HepG2 (cell line): ENCODE measurements around the gene ARHGEF12. TPM values are rescaled to one million over a fixed set of nuclear protein-coding genes. Genes with fewer than 3 reads are reported as not detected.

ENCODE experiments used
- BORCS8-MEF2B ChIP-seq: sonication (generic); formaldehyde crosslinking; IDR thresholded peaks from 2 replicates; pipeline ENCODE4 v1.8.0; 2022; ENCODE audit warnings: mild to moderate bottlenecking, missing genetic modification reagents
- CREB1 ChIP-seq, 2 experiments: fragments of 450-650 bp in 1 of 2; IDR thresholded peaks; 2 replicates each; pipeline ENCODE4 v1.6.1; 2016 to 2017; ENCODE audit warnings: control low read depth in 1 of 2, mild to moderate bottlenecking in 1 of 2, missing compliant biosample characterization in 1 of 2, missing genetic modification characterization in 1 of 2
- SMAD3 ChIP-seq: sonication (generic); formaldehyde crosslinking; IDR thresholded peaks from 2 replicates; pipeline ENCODE4 v1.4.0; 2020; ENCODE audit warnings: missing genetic modification reagents
- ZNF333 ChIP-seq: sonication (generic); formaldehyde crosslinking; IDR thresholded peaks from 2 replicates; pipeline ENCODE4 v1.4.0; 2020; ENCODE audit warnings: mild to moderate bottlenecking, missing genetic modification reagents, borderline replicate concordance
- ZNF644 ChIP-seq: IDR thresholded peaks from 2 replicates; pipeline ENCODE4 v1.6.1; 2016; ENCODE audit warnings: low read depth
- polyA plus RNA-seq, 8 experiments: library from polyadenylated mRNA; depleted of rRNA in 3 of 8; stranded (reverse) in 7 of 8; unstranded in 1 of 8; fragments of >200 nt; fragmentation: Illumina TruSeq in 4 of 8; extraction: Trizol in 4 of 8; gene quantifications; 2 replicates each; pipeline versions ENCODE4 v1.2.1 to v1.2.3, GENCODE V29; 2011 to 2016; ENCODE audit warnings: low read depth in 4 of 8, missing spikeins in 1 of 8, mixed read lengths in 1 of 8; ENCODE audit not compliant: insufficient read depth in 1 of 8
- total RNA-seq, 5 experiments: library from RNA; depleted of rRNA; stranded (reverse); fragments of >200 nt; fragmentation: Illumina TruSeq; extraction: Trizol; gene quantifications; 2 replicates each; pipeline ENCODE4 v1.2.3, GENCODE V29; 2016; ENCODE audit warnings: low read depth in 1 of 5
- TF ChIP-seq, protein P1 (sequence below): sonication (generic); formaldehyde crosslinking; IDR thresholded peaks from 2 replicates; pipeline ENCODE4 v1.4.0; 2020; ENCODE audit warnings: missing genetic modification reagents, borderline replicate concordance
- TF ChIP-seq, protein P2 (sequence below): sonication (generic); formaldehyde crosslinking; IDR thresholded peaks from 2 replicates; pipeline ENCODE4 v1.5.1; 2020; ENCODE audit warnings: mild to moderate bottlenecking, missing genetic modification reagents, moderate library complexity
- TF ChIP-seq, protein P3 (sequence below): sonication (generic); formaldehyde crosslinking; IDR thresholded peaks from 2 replicates; pipeline ENCODE4 v1.4.0; 2020; ENCODE audit warnings: missing genetic modification reagents
- TF ChIP-seq, protein P4 (sequence below): sonication (generic); formaldehyde crosslinking; IDR thresholded peaks from 2 replicates; pipeline ENCODE4 v1.4.0; 2020; ENCODE audit warnings: missing genetic modification reagents, borderline replicate concordance

ARHGEF12 gene
- total and polyA plus RNA-seq, 2 of the 13 experiments (the other 11 are each of a cell fraction or from before 2014, with no cell fraction given) = 17.9 to 54.4 TPM

DNA sequence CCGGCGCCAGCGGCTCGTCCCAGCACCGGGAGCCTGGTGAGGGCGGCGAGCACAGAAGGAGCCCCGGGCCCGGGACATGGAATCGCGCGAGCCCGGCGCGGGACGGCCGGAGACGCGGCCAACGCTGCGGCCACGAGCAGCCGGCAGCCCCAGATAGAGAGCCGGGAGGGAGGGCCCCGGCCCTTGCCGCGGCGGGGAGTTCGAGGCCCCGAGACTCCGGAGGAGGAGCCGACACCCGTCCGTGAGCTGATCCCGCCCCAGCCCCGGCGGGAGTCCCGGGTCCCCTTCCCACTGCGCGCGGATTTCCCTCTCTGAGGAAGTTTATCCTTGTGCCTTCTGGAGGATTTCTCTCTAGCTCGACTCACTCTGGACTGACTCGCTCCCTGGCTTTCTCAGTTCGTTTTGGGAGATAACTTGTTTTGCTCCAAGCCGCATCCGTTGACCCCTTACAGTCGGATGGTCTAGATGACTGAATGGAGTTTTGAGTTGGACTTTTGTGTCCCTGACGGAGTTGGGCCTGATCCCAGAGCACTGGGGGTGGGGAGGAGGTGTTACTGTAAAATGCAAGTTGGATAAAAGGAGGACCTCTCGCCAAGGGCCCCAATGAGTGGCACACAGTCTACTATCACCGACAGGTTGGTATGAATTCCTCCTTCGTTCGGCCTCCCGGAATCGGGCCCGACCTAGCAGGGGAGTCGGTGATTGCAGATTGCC is 585 bp downstream of the ARHGEF12 start (continued):
- TF ChIP-seq, protein P1, sequence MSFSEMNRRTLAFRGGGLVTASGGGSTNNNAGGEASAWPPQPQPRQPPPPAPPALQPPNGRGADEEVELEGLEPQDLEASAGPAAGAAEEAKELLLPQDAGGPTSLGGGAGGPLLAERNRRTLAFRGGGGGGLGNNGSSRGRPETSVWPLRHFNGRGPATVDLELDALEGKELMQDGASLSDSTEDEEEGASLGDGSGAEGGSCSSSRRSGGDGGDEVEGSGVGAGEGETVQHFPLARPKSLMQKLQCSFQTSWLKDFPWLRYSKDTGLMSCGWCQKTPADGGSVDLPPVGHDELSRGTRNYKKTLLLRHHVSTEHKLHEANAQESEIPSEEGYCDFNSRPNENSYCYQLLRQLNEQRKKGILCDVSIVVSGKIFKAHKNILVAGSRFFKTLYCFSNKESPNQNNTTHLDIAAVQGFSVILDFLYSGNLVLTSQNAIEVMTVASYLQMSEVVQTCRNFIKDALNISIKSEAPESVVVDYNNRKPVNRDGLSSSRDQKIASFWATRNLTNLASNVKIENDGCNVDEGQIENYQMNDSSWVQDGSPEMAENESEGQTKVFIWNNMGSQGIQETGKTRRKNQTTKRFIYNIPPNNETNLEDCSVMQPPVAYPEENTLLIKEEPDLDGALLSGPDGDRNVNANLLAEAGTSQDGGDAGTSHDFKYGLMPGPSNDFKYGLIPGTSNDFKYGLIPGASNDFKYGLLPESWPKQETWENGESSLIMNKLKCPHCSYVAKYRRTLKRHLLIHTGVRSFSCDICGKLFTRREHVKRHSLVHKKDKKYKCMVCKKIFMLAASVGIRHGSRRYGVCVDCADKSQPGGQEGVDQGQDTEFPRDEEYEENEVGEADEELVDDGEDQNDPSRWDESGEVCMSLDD (CRISPR knock-in tag) = no peak
- TF ChIP-seq SMAD3 (CRISPR knock-in tag) (no peak; the same call in 1 of the 2 replicates), ZNF333 (CRISPR knock-in tag) (no peak), CREB1 (IDR thresholded peaks at IDR 0.05) (no peak), CREB1 (CRISPR knock-in tag; IDR thresholded peaks at IDR 0.05) (no peak), BORCS8-MEF2B (CRISPR knock-in tag) (no peak), ZNF644 (CRISPR knock-in tag) (no peak)
- TF ChIP-seq, protein P2, sequence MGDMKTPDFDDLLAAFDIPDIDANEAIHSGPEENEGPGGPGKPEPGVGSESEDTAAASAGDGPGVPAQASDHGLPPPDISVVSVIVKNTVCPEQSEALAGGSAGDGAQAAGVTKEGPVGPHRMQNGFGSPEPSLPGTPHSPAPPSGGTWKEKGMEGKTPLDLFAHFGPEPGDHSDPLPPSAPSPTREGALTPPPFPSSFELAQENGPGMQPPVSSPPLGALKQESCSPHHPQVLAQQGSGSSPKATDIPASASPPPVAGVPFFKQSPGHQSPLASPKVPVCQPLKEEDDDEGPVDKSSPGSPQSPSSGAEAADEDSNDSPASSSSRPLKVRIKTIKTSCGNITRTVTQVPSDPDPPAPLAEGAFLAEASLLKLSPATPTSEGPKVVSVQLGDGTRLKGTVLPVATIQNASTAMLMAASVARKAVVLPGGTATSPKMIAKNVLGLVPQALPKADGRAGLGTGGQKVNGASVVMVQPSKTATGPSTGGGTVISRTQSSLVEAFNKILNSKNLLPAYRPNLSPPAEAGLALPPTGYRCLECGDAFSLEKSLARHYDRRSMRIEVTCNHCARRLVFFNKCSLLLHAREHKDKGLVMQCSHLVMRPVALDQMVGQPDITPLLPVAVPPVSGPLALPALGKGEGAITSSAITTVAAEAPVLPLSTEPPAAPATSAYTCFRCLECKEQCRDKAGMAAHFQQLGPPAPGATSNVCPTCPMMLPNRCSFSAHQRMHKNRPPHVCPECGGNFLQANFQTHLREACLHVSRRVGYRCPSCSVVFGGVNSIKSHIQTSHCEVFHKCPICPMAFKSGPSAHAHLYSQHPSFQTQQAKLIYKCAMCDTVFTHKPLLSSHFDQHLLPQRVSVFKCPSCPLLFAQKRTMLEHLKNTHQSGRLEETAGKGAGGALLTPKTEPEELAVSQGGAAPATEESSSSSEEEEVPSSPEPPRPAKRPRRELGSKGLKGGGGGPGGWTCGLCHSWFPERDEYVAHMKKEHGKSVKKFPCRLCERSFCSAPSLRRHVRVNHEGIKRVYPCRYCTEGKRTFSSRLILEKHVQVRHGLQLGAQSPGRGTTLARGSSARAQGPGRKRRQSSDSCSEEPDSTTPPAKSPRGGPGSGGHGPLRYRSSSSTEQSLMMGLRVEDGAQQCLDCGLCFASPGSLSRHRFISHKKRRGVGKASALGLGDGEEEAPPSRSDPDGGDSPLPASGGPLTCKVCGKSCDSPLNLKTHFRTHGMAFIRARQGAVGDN (CRISPR knock-in tag) = peak; percentile 7; the same call in 1 of the 2 replicates
- TF ChIP-seq, protein P3, sequence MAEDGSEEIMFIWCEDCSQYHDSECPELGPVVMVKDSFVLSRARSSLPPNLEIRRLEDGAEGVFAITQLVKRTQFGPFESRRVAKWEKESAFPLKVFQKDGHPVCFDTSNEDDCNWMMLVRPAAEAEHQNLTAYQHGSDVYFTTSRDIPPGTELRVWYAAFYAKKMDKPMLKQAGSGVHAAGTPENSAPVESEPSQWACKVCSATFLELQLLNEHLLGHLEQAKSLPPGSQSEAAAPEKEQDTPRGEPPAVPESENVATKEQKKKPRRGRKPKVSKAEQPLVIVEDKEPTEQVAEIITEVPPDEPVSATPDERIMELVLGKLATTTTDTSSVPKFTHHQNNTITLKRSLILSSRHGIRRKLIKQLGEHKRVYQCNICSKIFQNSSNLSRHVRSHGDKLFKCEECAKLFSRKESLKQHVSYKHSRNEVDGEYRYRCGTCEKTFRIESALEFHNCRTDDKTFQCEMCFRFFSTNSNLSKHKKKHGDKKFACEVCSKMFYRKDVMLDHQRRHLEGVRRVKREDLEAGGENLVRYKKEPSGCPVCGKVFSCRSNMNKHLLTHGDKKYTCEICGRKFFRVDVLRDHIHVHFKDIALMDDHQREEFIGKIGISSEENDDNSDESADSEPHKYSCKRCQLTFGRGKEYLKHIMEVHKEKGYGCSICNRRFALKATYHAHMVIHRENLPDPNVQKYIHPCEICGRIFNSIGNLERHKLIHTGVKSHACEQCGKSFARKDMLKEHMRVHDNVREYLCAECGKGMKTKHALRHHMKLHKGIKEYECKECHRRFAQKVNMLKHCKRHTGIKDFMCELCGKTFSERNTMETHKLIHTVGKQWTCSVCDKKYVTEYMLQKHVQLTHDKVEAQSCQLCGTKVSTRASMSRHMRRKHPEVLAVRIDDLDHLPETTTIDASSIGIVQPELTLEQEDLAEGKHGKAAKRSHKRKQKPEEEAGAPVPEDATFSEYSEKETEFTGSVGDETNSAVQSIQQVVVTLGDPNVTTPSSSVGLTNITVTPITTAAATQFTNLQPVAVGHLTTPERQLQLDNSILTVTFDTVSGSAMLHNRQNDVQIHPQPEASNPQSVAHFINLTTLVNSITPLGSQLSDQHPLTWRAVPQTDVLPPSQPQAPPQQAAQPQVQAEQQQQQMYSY (CRISPR knock-in tag) = no peak
- TF ChIP-seq, protein P4, sequence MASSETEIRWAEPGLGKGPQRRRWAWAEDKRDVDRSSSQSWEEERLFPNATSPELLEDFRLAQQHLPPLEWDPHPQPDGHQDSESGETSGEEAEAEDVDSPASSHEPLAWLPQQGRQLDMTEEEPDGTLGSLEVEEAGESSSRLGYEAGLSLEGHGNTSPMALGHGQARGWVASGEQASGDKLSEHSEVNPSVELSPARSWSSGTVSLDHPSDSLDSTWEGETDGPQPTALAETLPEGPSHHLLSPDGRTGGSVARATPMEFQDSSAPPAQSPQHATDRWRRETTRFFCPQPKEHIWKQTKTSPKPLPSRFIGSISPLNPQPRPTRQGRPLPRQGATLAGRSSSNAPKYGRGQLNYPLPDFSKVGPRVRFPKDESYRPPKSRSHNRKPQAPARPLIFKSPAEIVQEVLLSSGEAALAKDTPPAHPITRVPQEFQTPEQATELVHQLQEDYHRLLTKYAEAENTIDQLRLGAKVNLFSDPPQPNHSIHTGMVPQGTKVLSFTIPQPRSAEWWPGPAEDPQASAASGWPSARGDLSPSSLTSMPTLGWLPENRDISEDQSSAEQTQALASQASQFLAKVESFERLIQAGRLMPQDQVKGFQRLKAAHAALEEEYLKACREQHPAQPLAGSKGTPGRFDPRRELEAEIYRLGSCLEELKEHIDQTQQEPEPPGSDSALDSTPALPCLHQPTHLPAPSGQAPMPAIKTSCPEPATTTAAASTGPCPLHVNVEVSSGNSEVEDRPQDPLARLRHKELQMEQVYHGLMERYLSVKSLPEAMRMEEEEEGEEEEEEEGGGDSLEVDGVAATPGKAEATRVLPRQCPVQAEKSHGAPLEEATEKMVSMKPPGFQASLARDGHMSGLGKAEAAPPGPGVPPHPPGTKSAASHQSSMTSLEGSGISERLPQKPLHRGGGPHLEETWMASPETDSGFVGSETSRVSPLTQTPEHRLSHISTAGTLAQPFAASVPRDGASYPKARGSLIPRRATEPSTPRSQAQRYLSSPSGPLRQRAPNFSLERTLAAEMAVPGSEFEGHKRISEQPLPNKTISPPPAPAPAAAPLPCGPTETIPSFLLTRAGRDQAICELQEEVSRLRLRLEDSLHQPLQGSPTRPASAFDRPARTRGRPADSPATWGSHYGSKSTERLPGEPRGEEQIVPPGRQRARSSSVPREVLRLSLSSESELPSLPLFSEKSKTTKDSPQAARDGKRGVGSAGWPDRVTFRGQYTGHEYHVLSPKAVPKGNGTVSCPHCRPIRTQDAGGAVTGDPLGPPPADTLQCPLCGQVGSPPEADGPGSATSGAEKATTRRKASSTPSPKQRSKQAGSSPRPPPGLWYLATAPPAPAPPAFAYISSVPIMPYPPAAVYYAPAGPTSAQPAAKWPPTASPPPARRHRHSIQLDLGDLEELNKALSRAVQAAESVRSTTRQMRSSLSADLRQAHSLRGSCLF (CRISPR knock-in tag) = no peak
